ENCODE data around the gene MRTFA.

The MRTFA gene

GRCh38 chr22:40468616-40469015, 167.9 kb downstream of the MRTFA start:
- H3K4me3 ChIP-seq (ENCODE audit: control insufficient read depth, low read depth, low read length): no peak overlapping the region
- no peak for DNase-seq (ENCODE audit: low read depth)
- TF ChIP-seq, protein P1, sequence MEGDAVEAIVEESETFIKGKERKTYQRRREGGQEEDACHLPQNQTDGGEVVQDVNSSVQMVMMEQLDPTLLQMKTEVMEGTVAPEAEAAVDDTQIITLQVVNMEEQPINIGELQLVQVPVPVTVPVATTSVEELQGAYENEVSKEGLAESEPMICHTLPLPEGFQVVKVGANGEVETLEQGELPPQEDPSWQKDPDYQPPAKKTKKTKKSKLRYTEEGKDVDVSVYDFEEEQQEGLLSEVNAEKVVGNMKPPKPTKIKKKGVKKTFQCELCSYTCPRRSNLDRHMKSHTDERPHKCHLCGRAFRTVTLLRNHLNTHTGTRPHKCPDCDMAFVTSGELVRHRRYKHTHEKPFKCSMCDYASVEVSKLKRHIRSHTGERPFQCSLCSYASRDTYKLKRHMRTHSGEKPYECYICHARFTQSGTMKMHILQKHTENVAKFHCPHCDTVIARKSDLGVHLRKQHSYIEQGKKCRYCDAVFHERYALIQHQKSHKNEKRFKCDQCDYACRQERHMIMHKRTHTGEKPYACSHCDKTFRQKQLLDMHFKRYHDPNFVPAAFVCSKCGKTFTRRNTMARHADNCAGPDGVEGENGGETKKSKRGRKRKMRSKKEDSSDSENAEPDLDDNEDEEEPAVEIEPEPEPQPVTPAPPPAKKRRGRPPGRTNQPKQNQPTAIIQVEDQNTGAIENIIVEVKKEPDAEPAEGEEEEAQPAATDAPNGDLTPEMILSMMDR (IDR thresholded peaks at IDR 0.05; ENCODE audit: control insufficient read depth, insufficient read depth, low read depth, low read length, missing control alignments): no peak

DNA sequence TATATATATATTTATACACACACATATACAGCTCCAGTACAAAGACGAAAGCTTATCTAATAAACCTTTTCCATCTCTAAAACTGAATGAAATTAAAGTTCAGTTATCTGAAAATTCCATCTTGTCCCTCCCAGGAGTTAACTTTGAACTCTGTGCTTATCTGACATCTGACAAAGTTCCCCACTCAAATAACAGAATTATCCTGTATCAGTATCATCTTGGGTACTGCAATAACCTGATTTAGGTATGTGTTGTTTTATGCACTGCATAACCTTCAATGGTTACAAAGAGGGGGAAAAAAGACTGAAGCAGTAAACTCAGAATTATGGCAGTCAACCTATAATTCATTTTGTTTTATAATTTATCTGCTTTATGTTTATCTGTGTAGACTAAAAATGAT, 169.5 kb downstream of the MRTFA start:
- H3K4me3 ChIP-seq (ENCODE audit: control insufficient read depth, low read depth, low read length): no peak overlapping the region
- TF ChIP-seq, protein P1 (IDR thresholded peaks at IDR 0.05; ENCODE audit: control insufficient read depth, insufficient read depth, low read depth, low read length, missing control alignments): no peak
- DNase-seq (ENCODE audit: low read depth): no peak

DNA sequence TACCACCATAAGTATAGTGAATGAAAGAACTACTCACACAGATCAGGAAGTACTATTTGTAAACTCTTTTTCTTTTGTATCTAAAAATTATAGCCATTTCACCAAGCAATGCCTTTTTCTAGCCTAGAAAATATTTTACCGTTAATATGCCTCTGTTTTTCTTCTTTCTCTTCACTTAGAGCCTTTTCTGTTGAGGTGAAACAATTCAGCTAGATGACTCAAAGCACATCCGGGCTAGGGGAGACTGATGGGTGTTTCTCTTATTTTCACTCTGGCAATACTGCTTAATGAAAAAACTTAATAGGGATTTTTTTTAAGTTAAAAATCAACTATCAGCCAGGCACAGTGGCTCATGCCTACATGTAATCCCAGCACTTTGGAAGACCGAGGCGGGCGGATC, 172.8 kb downstream of the MRTFA start:
- TF ChIP-seq, protein P1 (IDR thresholded peaks at IDR 0.05; ENCODE audit: control insufficient read depth, insufficient read depth, low read depth, low read length, missing control alignments): no peak
- H3K4me3 ChIP-seq (ENCODE audit: control insufficient read depth, low read depth, low read length): no peak overlapping the region
- no peak for DNase-seq (ENCODE audit: low read depth)

- DNase-seq (ENCODE audit: low read depth): no peak
- no peak overlapping the region for H3K4me3 ChIP-seq (ENCODE audit: control insufficient read depth, low read depth, low read length)
- TF ChIP-seq, protein P1 (IDR thresholded peaks at IDR 0.05; ENCODE audit: control insufficient read depth, insufficient read depth, low read depth, low read length, missing control alignments): no peak
These were observed 173.4 kb downstream of the MRTFA start for GRCh38 chr22:40463017-40463631.

- TF ChIP-seq, protein P1 (IDR thresholded peaks at IDR 0.05; ENCODE audit: control insufficient read depth, insufficient read depth, low read depth, low read length, missing control alignments): no peak
- DNase-seq (ENCODE audit: low read depth): no peak
- no peak overlapping the region for H3K4me3 ChIP-seq (ENCODE audit: control insufficient read depth, low read depth, low read length)
These were observed 174.1 kb downstream of the MRTFA start for GRCh38 chr22:40462195-40462984.

DNA sequence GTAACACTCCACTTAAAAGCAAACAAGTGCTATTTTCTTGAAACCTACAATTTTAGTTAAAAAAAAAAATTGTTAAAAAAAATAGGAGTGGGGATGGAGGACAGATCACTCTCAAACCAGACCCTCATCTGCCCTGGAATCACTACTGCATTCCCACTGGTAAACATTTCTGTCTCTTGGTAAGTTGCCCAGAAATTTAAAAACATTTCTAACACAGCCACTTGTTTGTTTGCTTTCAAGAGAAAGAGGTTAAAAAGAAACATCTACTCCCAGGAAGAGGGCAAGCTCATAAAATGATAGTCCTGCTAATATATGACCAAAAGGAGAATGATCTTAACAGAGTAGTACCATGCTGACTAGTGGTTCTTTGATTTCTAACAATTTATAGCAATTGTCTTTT, 182.8 kb downstream of the MRTFA start:
- DNase-seq (ENCODE audit: low read depth): no peak
- TF ChIP-seq, protein P1 (IDR thresholded peaks at IDR 0.05; ENCODE audit: control insufficient read depth, insufficient read depth, low read depth, low read length, missing control alignments): no peak

More for the DNA sequence above, 182.8 kb downstream of the MRTFA start:
- H3K4me3 ChIP-seq (ENCODE audit: control insufficient read depth, low read depth, low read length): no peak overlapping the region
